NCI-H510A treated with DMSO at 0.1 percent for 48 hours (cell line): ENCODE results near the gene HRH3.
A peak's percentile ranks its signal among the peaks of the same experiment; 100 is the strongest.

Experiments
- DNase-seq: peaks from one replicate; lab custom pipeline; 2025; lab: John Stamatoyannopoulos, UW

Gene HRH3

DNA sequence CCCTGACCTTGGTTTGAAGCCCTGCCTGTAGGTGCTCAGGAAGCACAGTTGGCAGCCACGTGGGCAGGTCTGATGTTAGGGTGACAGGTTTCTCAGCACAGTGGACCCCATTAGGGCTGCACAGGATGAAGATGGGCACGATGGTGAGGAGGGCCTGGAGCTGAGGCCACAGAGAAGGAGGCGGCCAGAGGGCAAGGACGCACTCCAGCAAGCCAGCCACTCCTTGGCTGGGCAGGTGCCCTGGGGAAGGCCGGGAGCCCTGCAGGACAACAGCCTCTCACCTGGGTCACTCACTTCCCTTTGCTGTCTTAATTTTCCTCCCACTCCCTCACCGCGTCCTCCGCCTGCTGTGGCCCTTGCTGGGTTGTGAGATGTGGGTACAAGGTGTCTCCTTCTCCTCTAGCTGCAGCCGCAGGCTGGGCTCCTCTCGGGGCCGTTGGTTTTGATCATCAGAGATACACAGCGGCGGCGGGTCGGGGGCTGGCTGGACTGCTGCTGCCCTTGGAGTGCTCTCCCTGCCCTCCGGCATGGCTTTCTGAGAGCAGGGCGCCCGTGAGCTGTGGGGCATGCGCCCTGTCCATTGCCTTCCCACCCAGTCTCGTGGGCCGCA lies 23.9 kb upstream of the HRH3 start:
- no peak for DNase-seq

DNA sequence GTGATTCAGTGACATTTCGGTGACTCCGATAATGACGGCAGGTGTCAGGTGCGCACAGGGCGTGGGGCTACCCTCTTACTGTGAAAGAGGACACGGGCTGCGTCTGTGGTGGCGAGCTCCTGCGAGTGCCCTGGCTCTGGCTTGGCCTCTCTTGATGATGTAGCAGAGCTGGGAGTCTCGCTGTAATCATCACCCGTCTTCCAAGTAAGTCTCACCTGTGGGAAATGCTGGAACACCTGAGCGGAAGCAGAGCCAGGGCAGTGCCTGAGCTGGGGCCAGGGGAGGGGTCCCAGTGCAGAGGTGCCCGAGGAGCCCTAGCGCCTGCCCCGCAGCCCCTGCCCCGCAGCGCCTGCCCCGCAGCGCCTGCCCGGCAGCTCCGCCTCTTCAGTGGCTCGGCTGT lies 23.0 kb upstream of the HRH3 start:
- DNase-seq: no peak

DNA sequence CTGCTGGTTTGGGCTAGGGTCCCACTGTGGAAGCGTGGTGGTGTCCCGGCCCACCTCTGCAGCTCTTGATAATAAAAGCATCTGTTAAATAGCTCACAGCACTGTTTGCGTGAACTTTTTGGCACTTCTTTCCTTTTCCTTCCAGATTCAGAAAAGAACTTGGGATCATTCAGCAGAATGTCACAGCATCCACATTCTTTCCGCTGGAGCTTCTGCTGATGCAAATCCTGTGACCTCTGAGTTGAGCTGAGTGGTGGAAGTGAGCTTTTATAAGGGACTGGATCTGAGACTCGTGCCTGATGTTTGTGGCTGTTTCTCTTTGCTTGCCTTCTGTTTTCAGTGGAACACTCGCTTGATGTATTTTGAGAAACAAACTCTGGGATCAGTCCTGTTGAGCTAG lies 22.1 kb upstream of the HRH3 start:
- no peak for DNase-seq

DNA sequence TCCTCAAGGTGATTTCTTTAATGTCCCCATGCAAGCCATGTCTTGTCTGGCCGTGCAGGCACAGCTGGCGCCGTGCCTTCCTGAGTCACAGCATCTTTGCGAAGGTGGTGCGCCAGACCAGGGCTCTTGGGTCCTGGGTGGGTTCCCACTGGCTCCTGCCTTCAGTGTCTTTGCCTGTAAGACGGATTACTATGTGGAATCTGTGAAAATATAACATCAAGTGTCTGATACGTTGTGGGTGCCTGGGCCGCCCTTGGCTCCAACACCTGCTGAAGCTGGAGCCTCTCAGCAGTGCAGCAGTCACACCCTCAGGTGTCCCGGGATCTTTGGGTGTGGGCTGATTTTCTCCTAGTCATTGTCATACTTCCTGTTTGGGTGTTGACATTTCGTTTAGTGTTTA lies 21.4 kb upstream of the HRH3 start:
- DNase-seq: no peak

DNA sequence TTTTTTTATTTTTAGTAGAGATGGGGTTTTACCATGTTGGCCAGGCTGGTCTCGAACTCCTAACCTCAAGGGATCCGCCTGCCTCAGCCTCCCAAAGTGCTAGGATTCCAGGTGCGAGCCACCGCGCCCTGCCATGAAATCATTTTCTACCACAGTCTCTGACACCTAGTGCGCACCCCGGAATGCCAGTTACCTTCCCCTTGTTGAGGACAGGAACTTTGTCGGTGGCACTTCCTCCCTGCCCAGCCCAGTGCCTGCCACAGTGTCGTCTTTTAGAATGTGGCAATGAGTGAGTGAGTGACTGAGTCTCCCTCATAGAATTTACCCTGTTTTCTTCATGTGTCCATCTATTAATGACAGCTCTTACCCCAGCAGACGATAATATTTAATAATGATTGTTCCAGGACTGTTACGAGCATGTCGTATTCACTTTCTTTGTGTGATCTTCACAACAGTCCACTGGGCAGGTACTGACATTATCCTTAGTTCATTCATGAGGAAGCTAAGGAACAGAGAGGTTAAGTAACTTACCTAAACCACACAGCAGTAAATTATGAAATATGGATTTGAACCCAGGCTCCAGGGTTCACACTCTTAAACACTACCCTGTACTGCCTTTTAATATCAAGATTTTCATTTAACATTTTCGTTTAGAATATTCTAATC lies 20.1 kb upstream of the HRH3 start:
- no peak for DNase-seq

DNA sequence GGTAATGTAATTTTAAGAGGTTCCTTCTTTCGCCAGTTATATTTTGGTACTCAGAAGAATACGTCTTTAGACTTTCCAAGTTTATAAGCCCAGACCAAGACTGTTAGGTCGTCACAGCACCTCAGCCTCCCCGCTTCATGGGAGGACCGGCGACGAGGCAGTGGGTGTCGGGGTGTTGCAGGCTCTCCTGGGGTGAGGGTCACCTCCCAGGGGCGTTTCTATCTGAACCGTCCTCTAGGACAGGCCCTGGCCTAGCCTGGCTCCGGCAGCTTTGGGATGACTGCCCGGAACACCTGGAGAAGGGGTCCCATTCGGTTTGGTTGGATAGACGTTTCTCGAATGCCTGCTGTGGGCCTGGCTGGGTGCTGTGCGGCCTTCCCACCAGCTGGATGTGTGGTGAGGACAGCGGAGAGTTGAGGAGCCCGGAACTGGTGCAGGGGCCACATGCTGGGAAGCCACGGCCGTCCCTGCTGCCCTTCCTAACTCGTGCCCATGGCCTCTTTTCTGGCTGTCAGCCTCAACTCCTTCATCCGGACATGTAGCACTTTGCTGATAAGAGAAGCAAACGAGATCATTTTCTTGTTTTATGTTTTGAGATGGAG lies 19.3 kb upstream of the HRH3 start:
- no peak for DNase-seq

DNA sequence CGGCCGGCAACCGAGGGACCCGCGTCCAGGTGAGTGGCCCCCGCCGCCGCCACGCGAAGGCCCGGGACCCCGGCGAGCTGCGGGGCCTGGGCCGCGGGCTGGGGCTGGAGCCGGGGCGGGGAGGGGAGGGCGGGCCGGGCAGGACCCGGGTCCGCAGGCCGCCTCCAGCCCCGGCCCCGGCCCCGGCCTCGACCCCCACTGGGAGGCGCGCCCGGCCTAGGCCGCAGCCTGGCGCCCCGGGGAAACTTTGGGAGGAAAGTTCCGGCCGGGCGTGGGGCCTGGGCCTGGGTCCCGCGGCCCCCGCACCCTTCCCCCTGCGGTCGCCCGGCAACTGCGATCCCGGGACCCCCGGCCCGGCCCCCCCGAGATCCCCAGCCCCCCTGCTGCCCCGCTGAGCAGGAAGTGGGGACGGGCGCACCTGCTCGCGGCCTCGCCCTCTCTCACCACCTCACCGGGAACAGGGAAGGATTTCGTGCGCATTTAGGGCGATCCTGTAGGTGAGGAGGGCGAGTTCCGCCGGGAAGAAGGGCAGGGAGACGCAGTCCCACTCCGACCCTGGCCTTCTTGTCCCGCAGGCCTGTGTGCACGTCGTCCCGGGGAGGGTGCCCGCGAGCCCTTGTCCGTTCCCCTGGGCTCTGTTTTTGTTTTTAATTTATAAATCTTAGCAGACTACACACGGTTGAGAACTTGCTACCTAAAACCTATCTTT lies 18.6 kb upstream of the HRH3 start:
- DNase-seq: peak; percentile 36

DNA sequence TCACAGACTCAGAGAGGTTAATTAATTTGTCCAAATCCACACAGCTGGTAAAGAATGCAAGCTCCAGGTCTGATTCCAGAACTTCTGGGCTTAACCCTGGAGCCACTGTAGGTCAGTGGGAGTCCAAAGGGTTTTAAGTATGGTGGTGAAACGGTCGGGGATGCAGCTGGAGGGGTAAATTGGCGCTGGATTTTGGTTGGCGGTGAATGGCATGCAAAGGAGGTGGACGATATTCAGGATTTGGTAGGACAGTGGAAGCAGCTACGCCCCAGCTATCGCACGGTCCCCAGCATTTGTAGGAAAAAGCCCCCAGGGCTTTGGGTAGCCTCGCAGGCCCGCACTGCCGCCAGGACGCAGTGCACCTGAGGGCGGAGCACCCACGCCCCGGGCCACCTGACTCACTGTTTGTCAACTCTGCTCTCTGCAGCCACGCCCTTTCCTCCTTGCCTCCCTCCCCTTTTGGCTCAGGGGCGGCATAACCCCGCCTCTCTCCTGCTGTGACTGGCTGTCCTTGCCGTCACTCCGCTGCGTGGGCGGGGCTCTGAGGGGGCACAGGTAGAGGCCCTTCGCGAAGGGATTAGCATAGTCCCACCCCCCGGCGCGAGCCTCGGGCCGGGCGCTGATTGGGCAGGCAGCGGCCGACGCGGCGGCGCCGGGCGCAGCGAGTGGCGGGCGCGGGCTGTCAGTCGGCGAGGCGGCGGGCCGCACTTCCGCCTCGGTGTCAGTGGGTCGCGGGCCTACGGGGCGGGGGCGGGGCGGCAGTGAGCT lies 17.9 kb upstream of the HRH3 start, which contains the start of gene OSBPL2:
TSS of gene OSBPL2 (plus strand) at position 721 of the 768 bp plus-strand sequence. CDS start 17,664 bp downstream, outside the sequence.
- DNase-seq: peak; percentile 96

DNA sequence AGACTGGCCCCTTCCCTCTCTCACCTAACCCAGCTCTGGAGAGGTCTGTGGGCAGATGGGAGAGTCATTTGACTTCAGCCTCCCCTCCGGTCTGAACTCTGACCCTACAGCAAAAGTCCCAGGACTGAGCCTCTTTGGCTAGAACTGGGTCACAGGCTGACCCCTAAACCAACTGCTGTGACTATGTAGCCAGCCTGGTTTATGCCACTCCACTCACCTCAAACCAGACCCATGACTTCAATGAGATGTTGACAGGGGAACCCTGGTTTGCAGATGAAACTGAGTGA lies 17.4 kb upstream of the HRH3 start:
- no peak for DNase-seq

DNA sequence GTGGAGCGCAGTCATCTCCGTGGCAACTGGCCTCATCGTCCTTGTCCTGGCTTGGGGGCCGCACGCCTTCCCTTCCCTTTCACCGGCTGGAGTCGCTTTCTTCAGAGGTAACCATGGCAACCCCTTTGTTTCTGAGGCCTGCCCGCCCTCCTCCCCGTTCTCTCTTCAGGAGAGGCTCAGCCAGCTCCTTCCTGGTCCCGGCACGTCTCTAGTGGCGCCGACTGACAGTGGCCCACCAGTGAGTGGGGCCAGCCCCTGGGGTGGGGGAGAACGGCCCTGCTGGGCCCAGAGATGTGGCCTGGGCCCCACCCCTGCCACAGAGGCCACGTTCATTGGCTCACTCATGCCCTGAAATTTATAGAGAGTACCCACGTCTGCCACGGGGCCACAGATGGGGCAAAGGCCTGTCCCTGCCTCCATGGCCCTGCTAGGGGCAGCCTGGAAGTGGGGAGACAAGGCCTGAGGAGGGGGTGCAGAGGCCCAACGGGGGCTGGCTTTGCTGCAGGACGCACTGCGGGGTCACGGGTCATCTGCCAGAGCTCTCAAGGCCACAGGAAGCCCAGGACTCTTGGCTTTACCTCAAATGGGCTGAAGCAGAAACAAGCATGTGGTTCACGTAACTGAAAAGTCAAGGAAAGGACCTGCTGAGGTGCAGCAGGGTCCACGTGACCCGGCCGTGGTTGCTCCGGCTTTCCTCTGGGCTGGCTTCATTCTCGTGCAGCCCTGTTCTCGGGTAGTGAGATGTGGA lies 16.9 kb upstream of the HRH3 start:
- DNase-seq: no peak

DNA sequence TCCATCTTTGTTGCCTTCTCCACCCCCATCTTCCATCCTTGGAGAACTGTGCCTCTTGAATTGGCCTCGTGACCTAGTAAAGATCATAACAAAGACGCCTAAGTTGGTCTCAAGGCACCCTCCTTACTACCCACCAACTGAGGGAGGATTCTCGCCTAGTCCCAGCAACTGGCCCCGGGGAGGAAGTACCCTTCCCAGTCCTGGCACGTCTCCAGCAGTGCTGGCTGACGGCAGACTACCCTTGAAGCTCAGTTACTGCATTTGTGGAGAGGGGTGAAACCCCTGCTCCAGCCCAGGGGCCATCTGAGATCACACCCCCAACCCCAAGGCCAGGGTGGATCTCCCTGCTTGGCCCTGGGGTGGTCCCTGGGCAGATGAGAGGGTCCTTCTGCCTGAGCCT lies 16.1 kb upstream of the HRH3 start:
- no peak for DNase-seq

DNA sequence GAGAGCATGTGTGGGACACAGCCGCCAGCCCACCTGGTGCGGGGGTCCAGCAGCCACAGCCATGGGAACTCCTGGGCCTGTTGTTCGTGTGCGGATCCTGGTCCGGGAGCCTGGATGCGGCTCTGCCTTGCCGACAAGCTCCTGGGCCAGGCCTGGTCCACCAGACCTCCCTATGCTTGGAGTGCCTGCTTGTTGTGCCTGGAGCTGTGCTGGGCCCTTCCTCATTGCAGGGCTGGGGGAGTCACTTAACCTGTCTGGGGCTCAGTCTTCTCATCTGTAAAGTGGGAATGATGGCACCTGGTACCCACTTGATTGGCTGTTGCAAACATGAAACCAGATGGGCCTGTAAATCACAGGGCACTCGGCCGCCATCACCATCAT lies 15.7 kb upstream of the HRH3 start:
- no peak for DNase-seq

DNA sequence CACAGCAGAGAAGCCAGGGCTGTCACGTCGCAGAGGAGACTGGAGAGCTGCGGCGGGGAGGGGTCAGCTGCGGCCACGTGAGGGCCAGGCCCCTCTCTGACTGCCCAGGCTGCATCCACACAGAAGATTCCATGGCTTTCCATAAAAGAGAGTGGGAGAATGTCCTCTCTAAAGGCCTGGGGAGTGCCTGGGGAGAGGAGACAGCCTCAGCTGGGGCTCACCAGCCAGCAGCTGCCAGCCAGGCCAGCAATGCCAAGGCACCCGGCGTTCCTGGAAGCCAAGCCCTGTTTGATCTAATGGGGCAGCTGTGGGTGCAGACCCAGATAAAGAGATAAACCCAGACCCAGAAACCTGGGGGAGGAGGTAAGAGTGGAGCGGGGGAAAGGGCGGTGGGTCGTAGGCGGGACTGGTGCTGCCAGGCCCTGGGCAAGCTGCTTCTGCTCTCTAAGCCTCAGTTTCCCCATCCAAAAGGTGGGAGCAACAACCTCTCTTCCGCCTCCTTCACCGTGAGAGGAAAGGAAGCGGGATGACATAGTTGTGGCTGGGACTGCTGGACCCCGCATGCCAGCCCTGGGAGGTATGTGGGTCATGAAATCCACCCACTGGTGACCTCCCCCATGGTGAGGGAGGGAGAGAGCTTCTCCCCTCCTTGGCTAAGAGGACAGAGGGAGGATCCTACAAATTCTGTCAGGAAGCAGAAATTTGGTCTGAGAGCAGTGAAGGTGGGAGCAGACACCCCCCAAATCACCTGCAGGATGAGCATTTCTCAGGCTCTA lies 15.1 kb upstream of the HRH3 start:
- no peak for DNase-seq

DNA sequence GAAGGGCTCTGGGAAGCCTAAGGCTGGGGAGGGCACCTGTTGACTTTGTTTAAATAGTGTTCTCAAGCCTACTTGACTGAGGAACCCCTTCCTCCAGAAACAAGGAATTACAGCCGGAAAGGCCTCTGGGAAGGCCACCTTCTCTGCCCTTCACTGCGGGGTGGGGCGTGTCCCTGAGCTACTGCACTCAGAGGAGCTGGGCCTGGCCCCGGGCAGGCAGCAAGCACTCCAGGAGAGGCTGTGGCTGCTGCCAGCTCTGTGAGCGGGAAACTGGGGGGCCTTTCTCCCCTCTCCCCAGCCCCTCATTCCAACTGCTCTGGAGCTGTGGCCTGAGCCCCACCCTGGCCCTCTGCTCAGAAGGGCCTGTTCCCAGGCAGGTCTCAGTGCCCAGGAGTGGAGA lies 14.3 kb upstream of the HRH3 start:
- no peak for DNase-seq

DNA sequence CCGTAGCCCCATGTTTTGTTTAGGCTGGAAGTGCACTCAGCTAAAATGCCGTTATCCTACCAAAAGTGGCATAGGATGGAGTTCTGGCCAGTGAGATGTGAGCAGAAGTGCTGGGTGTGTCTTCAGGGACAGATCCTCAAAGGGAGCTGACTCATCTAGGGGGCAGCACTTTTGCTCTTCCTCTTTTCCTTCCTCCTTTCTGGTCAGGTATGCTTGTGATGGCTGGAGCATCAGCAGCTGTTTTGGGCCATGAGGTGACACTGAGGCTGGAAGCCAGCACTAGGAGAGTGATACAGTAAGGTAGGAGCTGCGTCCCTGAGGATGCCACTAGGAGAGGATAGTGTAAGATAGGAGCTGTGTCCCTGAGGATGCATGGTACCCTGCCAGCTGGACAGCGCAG lies 13.6 kb upstream of the HRH3 start:
- DNase-seq: no peak

DNA sequence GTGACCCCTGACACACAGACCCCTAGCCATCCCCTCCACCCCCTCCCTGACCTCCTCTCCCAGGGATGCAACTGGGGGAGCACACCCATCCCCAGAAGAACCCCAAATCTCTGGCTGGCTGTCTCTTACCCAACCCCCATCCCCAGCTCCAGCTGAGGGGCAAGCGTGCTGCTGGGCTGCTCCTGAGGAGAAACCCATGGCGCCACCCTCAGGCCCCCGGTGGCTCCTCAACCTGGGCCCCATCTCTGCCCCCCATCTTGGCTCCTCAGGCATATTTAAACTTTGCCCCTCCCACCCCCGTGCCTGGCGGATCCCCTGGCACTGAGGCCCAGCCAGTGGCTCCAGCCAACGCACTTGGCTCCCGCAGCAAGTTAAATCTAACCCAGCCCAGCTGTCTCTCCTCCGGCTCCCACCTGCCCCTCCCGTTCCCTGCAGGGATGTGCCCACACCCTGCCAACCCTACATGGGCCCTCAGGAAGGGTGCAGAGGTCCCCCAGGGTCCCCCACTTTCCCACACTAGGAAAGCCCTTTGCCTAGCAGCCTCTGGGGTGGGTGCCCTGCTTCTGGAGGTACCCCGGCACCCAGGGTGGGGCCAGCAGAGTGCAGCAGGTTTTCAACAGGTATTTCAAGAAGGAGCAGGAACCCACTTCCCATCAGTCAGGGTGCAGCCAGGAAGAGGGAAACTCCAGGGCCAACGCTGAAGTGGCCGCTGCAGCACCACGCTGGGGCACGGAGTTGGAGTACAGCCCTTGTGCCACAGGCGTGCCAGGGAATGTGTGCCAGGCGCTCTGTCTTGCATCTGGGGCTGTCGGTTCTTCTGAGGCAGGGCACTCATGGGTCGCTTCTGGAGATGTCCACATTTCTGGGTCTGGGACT lies 12.9 kb upstream of the HRH3 start:
- no peak for DNase-seq

DNA sequence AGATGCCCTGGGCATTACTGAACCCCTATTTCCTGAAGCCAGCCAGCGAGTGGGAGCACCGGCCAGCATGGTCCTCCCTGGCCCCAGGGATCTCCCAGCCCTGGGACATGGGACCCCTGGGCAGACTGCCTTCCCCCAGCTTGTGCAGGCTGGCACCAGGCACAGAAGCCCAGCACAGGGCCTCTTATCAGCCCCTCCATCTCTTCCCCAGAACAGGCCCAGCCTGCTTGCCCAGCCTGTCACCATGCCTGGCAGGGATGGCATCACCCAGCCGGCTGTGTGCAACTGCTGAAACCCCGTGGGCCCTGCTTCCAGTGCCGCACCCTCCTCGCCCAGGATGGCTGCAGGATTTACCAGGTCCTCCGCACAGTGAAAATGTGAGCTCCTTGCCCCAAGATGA lies 12.1 kb upstream of the HRH3 start:
- no peak for DNase-seq

DNA sequence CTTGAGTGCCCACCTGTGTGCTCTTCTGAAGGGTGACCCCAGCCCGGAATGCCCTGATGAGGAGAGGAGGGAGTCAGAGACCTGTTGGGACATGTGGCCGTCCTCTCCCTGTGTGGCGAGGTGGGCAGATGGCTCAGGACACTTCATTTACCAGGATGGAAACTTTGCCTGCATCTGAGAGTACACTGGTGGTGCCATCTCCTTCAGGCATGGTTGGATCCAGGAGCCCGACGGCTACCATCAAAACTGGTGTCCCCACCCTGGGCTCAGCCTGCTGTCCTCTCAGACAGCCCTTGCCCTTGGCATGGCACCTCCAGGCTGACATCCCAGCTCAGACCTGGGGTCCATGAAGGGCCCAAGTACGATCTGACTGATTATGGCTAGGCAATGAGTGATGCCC lies 11.2 kb upstream of the HRH3 start:
- DNase-seq: no peak

DNA sequence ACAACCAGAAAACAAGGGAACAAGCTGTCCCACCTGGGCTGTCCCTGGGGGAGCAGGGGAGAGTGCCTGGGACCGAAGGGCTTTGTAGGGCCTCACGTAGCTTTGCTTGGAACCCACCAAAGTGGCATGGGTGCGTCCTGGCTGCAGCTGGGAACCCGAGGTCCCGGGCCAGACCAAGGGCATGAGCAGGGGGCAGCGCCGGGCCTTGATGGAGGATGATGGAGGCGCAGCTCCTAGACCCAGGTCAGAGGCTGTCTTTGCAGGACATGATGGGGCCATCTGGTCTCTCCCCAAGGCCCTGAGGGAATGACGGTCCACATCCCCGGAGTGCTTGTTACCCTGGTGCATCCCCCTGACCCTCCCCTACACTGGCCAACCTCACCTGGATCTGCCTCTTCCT lies 10.6 kb upstream of the HRH3 start:
- DNase-seq: no peak

DNA sequence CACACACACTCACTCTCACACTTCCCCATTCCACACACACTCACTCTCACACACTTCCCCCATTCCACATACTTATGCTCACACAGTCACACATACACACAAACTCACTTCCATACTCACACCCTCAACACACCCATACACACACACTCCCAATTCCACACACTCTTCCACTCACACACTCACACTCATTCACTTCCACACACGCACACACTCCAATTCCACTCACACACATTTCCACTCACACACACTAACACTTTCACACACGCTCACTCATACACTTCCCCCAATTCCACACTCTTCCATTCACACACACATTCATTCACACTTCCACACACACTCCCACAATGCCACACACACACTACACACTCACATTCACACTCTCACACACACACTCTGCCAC lies 10.2 kb upstream of the HRH3 start:
- no peak for DNase-seq
